Activated CD4-positive, alpha-beta T cell treated with anti-CD3 and anti-CD28 coated beads for 36 hours (primary cell): ENCODE results near the gene CYP2S1. TPM values are rescaled to one million over a fixed set of nuclear protein-coding genes. Genes with fewer than 3 reads are reported as not detected.
"Not testable (repeated sequence)": the region's sequence is repeated elsewhere in the genome, so short reads cannot be mapped to it uniquely, and the experiment has no call there.

Experiments
- ATAC-seq: fragments of 200-7000 bp; cut with Tn5 transposase; one replicate; pipeline ENCODE4 v1.10.0; 2021; ENCODE audit warnings: mild to moderate bottlenecking, moderate library complexity
- CTCF ChIA-PET: fragments of 350-600 bp; sonication (Branson Sonifier 250); formaldehyde crosslinking; loops from one replicate; lab custom pipeline; 2021; ENCODE audit warnings: antibody characterized with exemption; lab: Charles Lee
- POLR2A ChIA-PET: fragments of 350-600 bp; sonication (Branson Sonifier 250); formaldehyde crosslinking; loops from one replicate; lab custom pipeline; 2021; ENCODE audit warnings: antibody characterized with exemption, inconsistent platforms; lab: Charles Lee
- DNase-seq: peaks from one replicate; pipeline ENCODE4 v3.0.0-alpha.2; 2020
- H3K27ac Mint-ChIP-seq: one replicate; pipeline ENCODE4 v1.8.0; 2021; ENCODE audit warnings: mixed read lengths
- H3K27me3 Mint-ChIP-seq: one replicate; pipeline ENCODE4 v1.8.0; 2021; ENCODE audit warnings: mixed read lengths
- H3K36me3 Mint-ChIP-seq: one replicate; pipeline ENCODE4 v1.8.0; 2021; ENCODE audit warnings: low read depth, mixed read lengths
- H3K4me1 Mint-ChIP-seq: one replicate; pipeline ENCODE4 v1.8.0; 2021; ENCODE audit warnings: mixed read lengths
- H3K4me3 Mint-ChIP-seq: one replicate; pipeline ENCODE4 v1.8.0; 2021; ENCODE audit warnings: mild to moderate bottlenecking, moderate library complexity, mixed read lengths
- H3K9me3 Mint-ChIP-seq: one replicate; pipeline ENCODE4 v1.8.0; 2021; ENCODE audit warnings: low read depth, mixed read lengths
- intact Hi-C, 2 experiments: fragments of 100-400 bp; cut with DNase I in 1 of 2; cut with micrococcal nuclease in 1 of 2; formaldehyde crosslinking; loops; one replicate each; pipeline versions ENCODE4 v1.14.2 to v1.15.1; 2022 to 2024; cut with DNase I, micrococcal nuclease
- total RNA-seq, 2 experiments: library from RNA; stranded (reverse); gene quantifications; one replicate each; pipeline ENCODE4 v1.2.3, GENCODE V29; 2021

CYP2S1 gene
- total RNA-seq, 2 experiments from 2014 or later: 0.46 to 0.84 TPM

GRCh38 chr19:41203371-41203770, 10.4 kb downstream of the CYP2S1 start:
- Mint-ChIP-seq H3K36me3 (no peaks in the 10 kb centered on the region), H3K27ac (no peak overlapping the region), H3K27me3 (peaks cover 3% of the 10 kb centered on the region), H3K4me1 (peaks cover 6% of the 10 kb centered on the region), H3K9me3 (no peaks in the 10 kb centered on the region), H3K4me3 (no peak overlapping the region)
- DNase-seq (no peak), ATAC-seq (no peak)
- ChIA-PET POLR2A (interaction anchor here (0.7 kb wide), 1 partner anchor 61 kb away, joined by 12 read pairs; the partner anchor contains the start of gene HNRNPUL1), CTCF (interaction anchor here (0.6 to 4.1 kb wide), 5 partner anchors 11 to 106 kb away, joined by 3 to 73 read pairs (median 8); partner anchors contain the start of genes CCDC97, CYP2S1 and HNRNPUL1)
- intact Hi-C loops: loop anchor here in 1 of 2 experiments (5.0 kb wide), 1 partner anchor 224 kb away; the partner anchor contains the start of gene B3GNT8

- ChIA-PET POLR2A (interaction anchor here (1.0 to 1.3 kb wide), 2 partner anchors 58 to 59 kb away, joined by 3 to 12 read pairs; no protein-coding TSS in a partner anchor), CTCF (interaction anchor here (0.5 to 4.1 kb wide), 23 partner anchors 12 to 1007 kb away, joined by 3 to 73 read pairs (median 3); partner anchors contain the start of genes CCDC97, CYP2S1 and HNRNPUL1)
- intact Hi-C loops: loop anchor here (1.0 to 5.0 kb wide), 5 partner anchors 58 to 366 kb away; partner anchors contain the start of genes B3GNT8 (in 1 of the 2) and TGFB1 (in 1 of the 2)
- peak overlapping the region; percentile 66 for H3K27ac Mint-ChIP-seq
- H3K36me3 Mint-ChIP-seq, H3K27me3 Mint-ChIP-seq, H3K4me3 Mint-ChIP-seq, H3K9me3 Mint-ChIP-seq, H3K4me1 Mint-ChIP-seq: not testable (repeated sequence)
- DNase-seq: peak; percentile 91
- peak; percentile 99 for ATAC-seq
Measured at GRCh38 chr19:41204338-41204737, 11.3 kb downstream of the CYP2S1 start.

- ATAC-seq: no peak
- Mint-ChIP-seq H3K9me3 (no peaks in the 10 kb centered on the region), H3K36me3 (no peaks in the 10 kb centered on the region), H3K4me1 (peaks cover 2% of the 10 kb centered on the region), H3K27ac (no peak overlapping the region), H3K27me3 (no peaks in the 10 kb centered on the region), H3K4me3 (no peak overlapping the region)
- POLR2A ChIA-PET: no interaction called here
- CTCF ChIA-PET: interaction anchor here (0.8 to 1.5 kb wide), 3 partner anchors 18 to 56 kb away, joined by 5 to 6 read pairs (median 5); no protein-coding TSS in a partner anchor
- DNase-seq: no peak
- intact Hi-C loops: loop anchor here in 1 of 2 experiments (2.0 kb wide), 1 partner anchor 147 kb away; the partner anchor contains the start of gene TGFB1
Measured at GRCh38 chr19:41205995-41206394, 13.0 kb downstream of the CYP2S1 start.

DNA sequence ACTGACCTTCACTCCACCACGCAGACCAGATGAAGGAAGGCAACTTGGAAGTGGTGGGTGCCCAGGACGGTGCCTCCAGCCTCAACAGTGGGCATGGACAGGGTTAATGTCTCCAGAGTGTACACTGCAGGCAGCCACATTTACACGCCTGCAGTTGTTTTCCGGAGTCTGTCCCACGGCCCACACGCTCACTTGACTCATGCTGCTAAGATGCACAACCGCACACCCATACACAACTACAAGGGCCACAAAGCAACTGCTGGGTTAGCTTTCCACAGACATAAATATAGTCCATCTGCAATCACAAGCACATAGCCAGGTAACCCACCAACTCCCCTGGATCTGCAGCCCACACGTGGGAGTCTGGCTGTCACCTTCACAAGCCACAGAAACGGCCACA, 13.4 kb downstream of the CYP2S1 start:
- ChIA-PET POLR2A (no interaction called here), CTCF (interaction anchor here (0.8 to 1.5 kb wide), 3 partner anchors 18 to 56 kb away, joined by 5 to 6 read pairs (median 5); no protein-coding TSS in a partner anchor)
- ATAC-seq (no peak), DNase-seq (no peak)
- Mint-ChIP-seq H3K36me3 (no peaks in the 10 kb centered on the region), H3K4me1 (peaks cover 2% of the 10 kb centered on the region), H3K27ac (no peak overlapping the region), H3K9me3 (no peaks in the 10 kb centered on the region), H3K27me3 (no peaks in the 10 kb centered on the region), H3K4me3 (no peak overlapping the region)
- intact Hi-C loops: no loop called here

DNA sequence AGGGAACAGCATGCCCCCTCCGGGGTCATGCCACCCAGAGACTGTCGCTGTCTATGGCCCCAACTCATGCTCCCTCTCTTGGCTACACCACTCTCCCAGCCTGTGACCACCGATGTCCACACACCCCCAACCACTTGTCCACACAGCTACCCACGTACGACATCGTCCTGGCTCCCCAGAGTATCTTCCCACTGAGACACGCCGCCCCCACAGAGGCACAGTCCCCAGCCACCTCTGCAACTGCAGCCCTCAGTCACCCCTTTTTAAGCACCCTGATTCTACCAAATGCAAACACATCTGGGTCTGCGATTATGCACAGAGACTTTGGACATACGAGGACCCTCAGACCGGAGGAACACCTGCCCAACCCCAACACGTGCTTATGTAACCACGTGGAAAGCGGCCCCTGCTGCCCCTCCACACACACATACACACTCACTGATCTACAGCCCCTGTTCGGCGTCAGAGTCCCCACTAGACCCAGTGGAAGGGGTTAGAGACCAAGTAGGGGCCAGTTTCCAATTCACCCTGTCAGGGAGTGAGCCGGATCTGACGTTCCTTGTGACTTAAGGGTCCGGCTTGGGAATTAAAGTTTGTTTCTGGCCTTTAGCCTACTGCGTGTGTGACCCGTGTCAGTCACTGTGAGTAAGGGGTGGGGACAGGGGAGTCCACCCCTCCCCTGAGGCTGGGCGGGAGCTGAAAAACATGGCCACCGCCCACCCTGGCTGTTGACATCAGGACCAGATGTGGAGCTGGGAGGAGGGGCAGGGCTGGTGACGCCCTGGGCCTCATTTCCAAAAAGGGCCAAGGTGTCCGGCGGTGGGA, 14.1 kb downstream of the CYP2S1 start:
- H3K27ac Mint-ChIP-seq: no peak overlapping the region
- CTCF ChIA-PET: interaction anchor here (0.7 to 0.8 kb wide), 2 partner anchors 54 to 62 kb away, joined by 3 to 5 read pairs; no protein-coding TSS in a partner anchor

GRCh38 chr19:41214161-41214560, 21.1 kb downstream of the CYP2S1 start:
- Mint-ChIP-seq H3K27me3 (peaks cover 17% of the 10 kb centered on the region), H3K36me3 (no peaks in the 10 kb centered on the region), H3K27ac (no peak overlapping the region), H3K4me3 (no peak overlapping the region), H3K9me3 (no peaks in the 10 kb centered on the region), H3K4me1 (peaks cover 2% of the 10 kb centered on the region)
- ATAC-seq: no peak
- POLR2A ChIA-PET: no interaction called here
- CTCF ChIA-PET: no interaction called here
- intact Hi-C loops: no loop called here
- DNase-seq: no peak

More for the DNA sequence above, 14.1 kb downstream of the CYP2S1 start:
- ATAC-seq (no peak), DNase-seq (no peak)
- no peaks in the 10 kb centered on the region for H3K36me3 Mint-ChIP-seq
- H3K9me3 Mint-ChIP-seq: no peaks in the 10 kb centered on the region
- H3K27me3 Mint-ChIP-seq: no peaks in the 10 kb centered on the region
- intact Hi-C loops: no loop called here
- POLR2A ChIA-PET: interaction anchor here (1.5 kb wide), 1 partner anchor 57 kb away, joined by 3 read pairs; the partner anchor contains the start of gene HNRNPUL1
- H3K4me3 Mint-ChIP-seq: no peak overlapping the region
- peaks cover 2% of the 10 kb centered on the region for H3K4me1 Mint-ChIP-seq

GRCh38 chr19:41217741-41218140, 24.7 kb downstream of the CYP2S1 start:
- DNase-seq: no peak
- POLR2A ChIA-PET: no interaction called here
- ATAC-seq: no peak
- Mint-ChIP-seq H3K36me3 (no peaks in the 10 kb centered on the region), H3K9me3 (no peaks in the 10 kb centered on the region), H3K27me3 (peaks cover 33% of the 10 kb centered on the region), H3K4me3 (no peak overlapping the region), H3K4me1 (peaks cover 2% of the 10 kb centered on the region), H3K27ac (no peak overlapping the region)
- intact Hi-C loops: no loop called here
- CTCF ChIA-PET: no interaction called here

GRCh38 chr19:41218249-41218614, 25.2 kb downstream of the CYP2S1 start:
- ChIA-PET POLR2A (no interaction called here), CTCF (interaction anchor here (0.7 kb wide), 1 partner anchor 36 kb away, joined by 3 read pairs; no protein-coding TSS in a partner anchor)
- H3K4me3 Mint-ChIP-seq: no peak overlapping the region
- intact Hi-C loops: no loop called here
- H3K36me3 Mint-ChIP-seq: no peaks in the 10 kb centered on the region
- DNase-seq (no peak), ATAC-seq (no peak)
- H3K27ac Mint-ChIP-seq: no peak overlapping the region
- H3K4me1 Mint-ChIP-seq: peaks cover 2% of the 10 kb centered on the region
- no peaks in the 10 kb centered on the region for H3K9me3 Mint-ChIP-seq
- H3K27me3 Mint-ChIP-seq: peaks cover 33% of the 10 kb centered on the region

GRCh38 chr19:41218615-41219507, 25.8 kb downstream of the CYP2S1 start, which contains the start of gene AXL:
TSS of gene AXL (plus strand) at chr19:41219223. CDS start at chr19:41219393, 170 bp downstream.
- DNase-seq (no peak), ATAC-seq (no peak)
- intact Hi-C loops: no loop called here
- no peak within 1 kb of the TSS for H3K4me3 Mint-ChIP-seq
- no peaks in the 10 kb centered on the region for H3K9me3 Mint-ChIP-seq
- H3K4me1 Mint-ChIP-seq: peaks cover 5% of the 10 kb centered on the region
- no peaks in the 10 kb centered on the region for H3K36me3 Mint-ChIP-seq
- H3K27me3 Mint-ChIP-seq: peaks cover 33% of the 10 kb centered on the region
- H3K27ac Mint-ChIP-seq: no peak within 1 kb of the TSS
- ChIA-PET CTCF (interaction anchor here (0.6 to 0.7 kb wide), 2 partner anchors 36 to 74 kb away, joined by 3 read pairs; no protein-coding TSS in a partner anchor), POLR2A (no interaction called here)

GRCh38 chr19:41219924-41220567, 27.0 kb downstream of the CYP2S1 start:
- ATAC-seq (no peak), DNase-seq (no peak)
- POLR2A ChIA-PET: no interaction called here
- no peaks in the 10 kb centered on the region for H3K36me3 Mint-ChIP-seq
- no peaks in the 10 kb centered on the region for H3K9me3 Mint-ChIP-seq
- H3K27ac Mint-ChIP-seq: no peak overlapping the region
- H3K4me1 Mint-ChIP-seq: peaks cover 10% of the 10 kb centered on the region
- peaks cover 33% of the 10 kb centered on the region for H3K27me3 Mint-ChIP-seq
- H3K4me3 Mint-ChIP-seq: no peak overlapping the region
- CTCF ChIA-PET: interaction anchor here (1.4 kb wide), 1 partner anchor 13 kb away, joined by 4 read pairs; no protein-coding TSS in a partner anchor
- intact Hi-C loops: no loop called here
